HG03064 (cell line): ENCODE measurements around the gene POFUT2.
"Not testable (repeated sequence)": the region's sequence is repeated elsewhere in the genome, so short reads cannot be mapped to it uniquely, and the experiment has no call there.

Source experiments
- ATAC-seq: cut with Tn5 transposase; IDR thresholded peaks from one replicate; pipeline ENCODE4 v1.9.1; 2021; ENCODE audit warnings: low read depth; ENCODE audit not compliant: unreplicated experiment

Gene POFUT2

DNA sequence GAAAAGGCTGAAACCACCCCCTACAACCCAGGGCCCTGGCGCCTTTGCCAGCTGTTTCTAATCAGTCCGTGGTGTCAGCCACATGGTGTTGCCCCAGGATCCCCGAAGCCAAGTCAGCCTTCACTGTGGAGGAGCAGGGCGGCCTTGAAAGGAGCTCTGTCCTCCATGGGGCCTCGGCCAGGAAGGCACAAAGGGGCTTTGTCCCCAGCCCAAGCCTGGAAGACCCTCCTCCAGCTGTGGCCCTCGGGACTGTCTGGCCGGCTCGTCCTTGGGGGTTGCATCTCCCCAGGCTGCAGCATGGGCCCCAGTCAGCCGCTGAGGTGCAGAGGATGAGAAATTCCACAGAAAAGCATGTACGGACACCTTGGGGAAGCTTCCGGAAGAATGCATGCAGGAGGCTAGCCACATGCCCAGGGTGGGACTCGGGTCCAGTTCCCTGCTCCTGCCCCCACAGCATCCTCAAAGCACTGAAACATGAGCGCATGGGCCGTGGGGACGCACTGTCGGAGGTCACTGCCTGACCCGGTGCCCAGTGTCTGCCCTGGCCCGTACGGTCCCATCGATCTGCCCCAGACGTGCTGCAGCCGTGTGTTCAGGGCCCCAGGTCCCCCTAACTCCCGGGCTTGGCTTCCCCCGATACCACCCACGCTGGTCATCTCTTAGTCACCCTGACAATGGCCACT, 38.6 kb upstream of the POFUT2 start:
- ATAC-seq, result no peak

DNA sequence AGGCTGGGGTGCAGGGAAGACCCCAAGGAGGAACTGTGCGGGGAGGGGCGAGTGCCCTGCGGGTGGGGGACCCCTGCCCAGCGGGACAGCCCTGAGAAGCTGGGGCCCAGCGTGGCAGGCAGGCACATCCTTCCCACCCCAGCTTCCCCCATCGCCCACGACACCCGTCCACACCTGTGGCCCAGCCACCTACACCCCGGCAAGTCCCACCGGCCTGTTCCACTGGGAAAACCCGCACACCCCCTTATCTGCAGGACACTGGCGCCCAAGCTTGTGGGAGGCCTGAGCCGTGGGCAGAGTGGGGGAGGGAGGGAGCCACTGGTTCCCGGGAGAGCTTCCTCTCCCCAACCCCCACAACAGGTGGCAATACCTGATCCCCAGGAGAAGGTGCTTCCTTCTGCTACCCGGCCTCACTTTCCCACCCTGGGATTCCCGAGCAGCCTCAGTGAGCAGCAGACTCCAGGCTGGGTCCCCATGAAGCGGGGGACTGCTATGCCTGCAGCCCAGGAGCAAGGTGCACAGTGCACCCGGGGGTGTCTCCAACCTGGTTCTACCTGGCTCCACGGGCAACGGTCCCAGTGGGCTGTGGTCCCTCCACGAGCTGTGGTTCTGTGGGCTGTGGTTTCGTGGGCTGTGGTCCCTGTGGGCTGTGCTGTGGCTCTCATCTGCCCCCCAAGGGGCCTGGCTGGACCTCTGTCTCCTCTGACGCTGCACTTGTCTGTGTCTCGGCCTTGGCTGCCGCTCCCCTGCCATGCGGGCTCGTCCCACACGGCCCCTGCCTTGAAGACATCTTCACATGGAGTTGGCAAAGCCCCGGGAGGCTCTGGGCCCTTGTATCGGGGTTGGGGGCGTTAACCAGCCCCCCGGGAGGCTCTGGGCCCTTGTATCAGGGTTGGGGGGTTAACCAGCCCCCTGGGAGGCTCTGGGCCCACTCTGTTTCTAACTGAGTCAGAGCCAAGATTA, 37.8 kb upstream of the POFUT2 start:
- ATAC-seq, result no peak

DNA sequence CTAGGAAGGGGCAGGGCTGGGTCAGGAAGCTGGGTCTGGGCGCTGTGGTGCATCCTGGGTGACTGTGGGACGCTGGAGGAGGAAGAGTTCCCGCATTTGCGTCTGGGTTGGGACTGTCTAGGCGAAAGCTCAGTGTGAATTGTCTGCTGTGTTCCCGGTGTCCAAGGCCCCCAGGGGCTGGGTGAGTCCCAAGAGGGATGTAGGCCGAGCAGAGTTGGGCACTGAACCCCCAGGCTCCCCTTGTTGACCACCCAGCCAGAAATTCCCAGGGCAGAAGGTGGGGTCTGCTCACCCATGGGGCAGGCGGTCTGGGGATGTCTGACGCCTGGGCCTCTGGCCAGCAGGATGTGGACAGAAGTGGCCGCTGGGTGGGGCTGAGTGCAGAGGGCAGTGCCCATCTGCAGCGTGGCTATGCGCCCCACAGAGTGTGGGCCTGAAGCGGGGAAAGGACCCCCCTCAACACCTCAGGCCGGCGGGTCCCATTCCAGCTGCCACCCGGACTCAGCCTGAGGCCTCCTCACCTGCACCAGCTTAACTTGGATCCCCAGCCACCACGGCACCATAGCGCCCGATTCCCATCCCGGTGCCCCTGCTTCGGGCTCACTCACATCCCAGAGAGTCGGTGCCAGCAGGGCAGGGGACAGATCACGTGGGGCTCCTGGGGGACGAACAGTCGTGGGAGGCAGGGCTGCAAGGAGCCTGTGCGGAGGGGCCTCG, 37.0 kb upstream of the POFUT2 start:
- no peak for ATAC-seq

DNA sequence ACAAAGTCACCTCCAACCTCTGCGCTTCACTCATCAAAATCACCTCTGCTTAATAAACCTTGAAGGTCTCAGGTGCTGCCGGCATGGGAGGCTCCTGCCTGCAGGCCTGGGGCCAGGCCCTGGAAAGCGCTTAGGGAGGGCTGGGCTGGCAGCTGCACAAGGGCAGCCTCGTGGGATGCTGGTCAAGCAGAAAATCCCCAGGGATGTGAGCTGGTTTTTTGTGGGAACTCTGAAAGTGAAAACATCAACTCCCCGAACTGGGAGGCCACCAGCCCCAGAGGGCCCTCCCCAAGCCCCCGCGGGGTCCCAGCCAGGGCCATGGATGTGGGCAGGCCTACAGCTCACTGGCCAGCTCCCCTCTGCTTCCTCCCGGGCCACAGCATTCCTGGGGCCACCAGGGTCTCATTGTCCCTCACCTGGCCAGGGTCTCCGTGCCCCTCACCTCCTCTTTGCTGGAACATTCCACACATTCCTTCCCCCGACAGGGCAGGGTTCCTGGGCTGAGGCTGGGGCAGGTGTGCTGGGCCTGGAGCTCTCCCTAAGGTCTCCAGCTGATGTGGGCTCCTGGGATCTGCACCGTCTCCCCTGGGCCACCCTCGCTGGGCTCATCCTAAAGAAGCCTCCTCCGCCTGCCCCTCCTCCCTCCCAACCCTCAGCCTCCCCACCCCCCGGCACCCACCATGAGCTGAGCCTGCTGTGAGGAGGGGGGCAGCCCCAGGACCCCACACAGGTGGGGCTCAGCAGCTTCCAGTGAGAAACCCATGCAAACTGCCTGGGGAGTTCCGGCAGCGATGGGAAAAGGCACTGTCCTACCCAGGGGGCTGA, 36.0 kb upstream of the POFUT2 start:
- ATAC-seq, result no peak

DNA sequence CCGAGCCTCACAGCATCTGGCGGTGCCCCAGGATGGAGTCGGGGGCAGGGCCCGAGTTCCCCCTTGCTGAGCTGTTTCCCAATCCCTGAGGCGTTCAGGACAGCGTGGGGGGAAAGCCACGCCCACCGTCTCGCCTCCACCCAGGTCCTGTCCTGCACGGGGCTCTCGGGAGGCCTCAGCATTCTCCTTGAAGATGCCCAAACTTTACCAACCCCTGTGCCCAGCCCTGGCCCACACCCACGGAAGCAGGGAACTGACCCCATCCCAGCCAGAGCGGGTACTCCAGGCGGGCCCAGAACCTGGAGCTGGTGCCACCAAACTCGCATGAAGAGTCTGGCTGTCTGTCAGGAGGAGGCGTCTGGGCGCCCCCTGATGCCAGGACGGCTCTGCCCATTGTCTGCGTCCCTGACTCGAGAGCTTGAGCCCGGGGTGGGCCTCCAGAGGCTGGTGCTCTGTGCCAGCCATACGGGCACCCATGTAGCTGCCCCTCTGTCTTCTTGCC, 35.3 kb upstream of the POFUT2 start:
- no peak for ATAC-seq

DNA sequence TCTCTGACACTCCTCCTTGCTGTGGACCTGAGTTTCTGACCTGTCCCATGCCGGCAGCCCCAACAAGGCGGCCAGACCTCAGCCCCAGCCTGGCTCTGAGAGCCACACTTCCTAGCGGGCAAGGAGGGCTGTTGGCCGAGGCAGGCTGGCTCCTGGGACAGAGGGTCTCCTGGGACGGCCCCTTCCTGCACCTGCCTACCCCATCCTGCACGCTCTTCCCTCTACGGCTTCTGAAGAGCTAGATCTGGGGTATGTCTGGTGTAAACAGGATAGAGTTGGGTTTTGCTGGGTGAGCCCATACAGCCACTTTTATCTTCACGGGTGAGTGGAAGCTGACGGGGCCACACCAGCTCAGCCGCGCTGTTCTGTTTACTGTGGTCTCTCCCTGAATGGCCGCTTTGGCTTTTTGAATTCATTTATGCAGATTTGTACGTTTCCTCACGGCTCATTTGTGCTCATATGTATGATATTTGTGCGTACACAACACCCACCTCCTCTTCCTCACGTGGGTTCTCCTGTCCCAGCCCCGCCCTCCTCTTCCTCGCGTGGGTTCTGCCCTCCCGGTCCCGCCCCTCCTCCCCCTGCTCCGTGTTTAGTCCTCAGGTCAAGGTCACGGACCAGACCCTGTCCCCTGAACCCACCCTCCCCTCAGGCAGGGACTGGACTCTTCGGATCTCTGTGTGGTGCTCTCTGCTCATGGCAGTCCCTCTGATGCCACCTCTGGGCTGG, 34.7 kb upstream of the POFUT2 start:
- no peak for ATAC-seq

DNA sequence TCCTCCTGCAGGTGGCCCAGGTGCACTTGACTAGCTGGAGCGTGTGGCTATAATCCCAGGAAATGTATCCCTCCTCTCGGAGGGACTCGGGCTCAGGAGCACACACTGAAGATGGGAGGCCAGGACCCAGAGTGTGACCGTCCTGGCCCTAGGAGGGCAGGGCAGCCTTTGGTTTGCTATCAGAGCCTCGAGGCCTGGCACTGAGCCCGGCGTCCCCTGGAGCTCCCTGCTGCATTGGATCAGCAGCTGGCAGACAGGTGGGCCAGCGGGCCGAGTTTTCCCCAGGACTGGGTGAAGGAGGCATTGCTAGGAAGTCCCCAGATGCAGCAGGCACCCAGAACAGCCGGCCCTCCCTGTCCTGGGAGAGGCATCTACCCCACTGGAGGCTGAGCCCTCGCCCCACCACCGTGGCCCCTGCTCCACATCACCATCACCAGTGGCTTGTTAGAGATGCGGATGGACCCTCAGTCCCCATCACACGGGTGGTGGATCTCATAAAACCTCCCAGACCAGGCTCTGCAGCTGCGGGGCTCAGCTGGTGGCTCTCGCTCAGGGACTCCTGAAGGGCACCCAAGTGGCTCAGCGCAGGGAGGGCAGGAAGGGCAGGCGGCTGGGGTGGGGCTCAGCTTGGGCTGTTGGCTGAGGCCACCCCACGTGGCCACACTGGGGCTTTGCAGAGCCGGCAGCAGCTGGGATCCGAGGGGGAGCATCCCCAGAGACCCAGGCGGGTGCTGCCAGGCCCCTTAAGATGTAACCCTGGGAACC, 32.7 kb upstream of the POFUT2 start:
- no peak for ATAC-seq

DNA sequence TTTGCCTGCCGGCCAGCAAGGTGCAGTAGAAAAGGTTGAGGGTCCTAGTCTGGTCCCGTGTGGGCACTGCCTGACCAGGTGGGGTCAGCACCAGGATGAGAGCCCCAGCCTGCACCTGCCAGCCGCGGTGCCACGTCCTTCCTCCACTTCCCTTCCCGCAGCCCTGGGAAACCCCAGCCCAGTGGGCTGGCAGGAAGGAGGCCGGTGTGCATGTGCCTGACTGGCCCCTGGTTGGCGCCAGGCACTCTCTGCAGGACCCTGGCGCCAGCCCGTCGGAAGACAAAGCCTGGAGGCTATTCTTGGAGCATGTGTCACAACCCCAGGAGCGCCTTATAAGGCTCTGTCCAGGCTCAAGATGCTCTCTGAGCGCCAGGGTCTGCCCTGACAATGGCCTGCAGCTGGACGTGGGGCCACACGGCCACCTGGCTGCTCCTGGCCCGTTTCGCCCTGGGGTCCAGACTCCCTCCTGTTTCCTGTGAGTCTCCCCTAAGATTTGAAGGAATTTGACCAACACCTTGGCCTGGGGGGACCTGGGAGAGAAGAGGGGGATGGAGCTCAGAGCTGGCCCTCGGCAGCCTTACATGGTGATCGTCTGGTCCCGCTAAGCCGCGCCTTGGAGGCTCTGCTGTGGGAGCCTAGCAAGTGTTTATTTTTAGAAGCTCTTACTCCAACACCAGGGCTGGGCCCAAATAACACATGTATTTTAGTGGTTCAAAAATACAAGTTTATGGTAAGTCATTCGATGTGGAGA, 31.9 kb upstream of the POFUT2 start:
- no peak for ATAC-seq

DNA sequence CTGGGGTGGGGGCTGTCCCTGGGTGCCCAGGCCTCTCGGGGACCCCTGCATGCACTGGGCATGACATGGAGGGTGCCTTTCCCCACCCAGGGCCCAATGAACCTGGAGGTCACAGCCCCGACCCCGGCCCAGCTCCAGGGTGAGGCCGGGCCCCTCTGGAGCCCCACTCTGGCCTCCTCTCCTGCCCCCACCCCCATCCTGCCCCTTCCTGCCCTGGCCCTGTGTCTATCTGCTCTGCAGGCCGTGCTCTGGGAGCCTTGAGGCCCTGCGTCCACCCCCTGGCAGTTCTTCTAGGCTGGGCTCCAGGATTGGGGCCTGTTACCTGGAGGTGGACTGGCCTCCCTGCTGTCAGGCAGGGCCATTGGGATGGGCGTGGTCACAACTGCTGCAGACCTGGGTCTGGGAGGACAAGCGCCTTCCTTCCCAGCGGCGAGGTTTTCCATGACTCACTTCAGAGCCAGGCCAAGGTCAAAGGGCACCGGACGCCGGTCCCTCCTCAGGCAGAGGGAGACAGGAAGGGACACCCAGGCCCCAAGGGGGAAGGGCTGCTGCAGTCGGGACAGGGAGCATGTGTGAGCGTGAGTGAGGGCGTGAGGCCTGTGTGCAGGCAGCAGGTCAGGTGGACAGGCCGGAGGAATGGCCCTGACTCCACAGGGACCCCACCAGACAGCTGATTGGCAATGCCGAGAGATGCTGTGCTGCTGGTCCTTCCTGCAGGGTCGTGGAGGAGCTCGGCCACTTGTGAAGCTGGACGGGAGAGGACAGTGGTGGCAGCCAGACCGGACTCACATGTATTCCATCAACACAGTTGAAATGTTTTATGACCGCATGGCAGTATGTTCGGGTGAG, 31.1 kb upstream of the POFUT2 start:
- no peak for ATAC-seq

DNA sequence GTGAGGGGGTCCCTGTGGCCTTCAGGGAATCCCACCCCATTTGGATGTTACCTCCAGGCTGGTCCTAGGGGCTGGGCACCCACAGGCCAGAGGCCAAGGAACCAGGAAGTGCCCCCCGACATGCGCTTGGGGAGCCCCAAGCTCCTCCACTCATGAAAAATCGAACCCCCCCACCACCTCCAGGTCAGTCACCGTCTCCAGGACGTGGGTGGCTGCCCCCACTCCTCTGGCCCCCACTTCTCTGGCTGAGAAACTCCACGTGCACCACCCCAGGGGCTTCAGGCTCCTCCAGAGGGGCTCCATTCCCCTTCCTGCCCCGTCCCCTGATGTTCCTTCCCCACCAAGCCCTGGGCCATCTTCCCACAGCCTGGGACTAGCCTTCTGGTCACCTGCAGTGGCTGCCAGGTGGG, 30.5 kb upstream of the POFUT2 start:
- no peak for ATAC-seq

DNA sequence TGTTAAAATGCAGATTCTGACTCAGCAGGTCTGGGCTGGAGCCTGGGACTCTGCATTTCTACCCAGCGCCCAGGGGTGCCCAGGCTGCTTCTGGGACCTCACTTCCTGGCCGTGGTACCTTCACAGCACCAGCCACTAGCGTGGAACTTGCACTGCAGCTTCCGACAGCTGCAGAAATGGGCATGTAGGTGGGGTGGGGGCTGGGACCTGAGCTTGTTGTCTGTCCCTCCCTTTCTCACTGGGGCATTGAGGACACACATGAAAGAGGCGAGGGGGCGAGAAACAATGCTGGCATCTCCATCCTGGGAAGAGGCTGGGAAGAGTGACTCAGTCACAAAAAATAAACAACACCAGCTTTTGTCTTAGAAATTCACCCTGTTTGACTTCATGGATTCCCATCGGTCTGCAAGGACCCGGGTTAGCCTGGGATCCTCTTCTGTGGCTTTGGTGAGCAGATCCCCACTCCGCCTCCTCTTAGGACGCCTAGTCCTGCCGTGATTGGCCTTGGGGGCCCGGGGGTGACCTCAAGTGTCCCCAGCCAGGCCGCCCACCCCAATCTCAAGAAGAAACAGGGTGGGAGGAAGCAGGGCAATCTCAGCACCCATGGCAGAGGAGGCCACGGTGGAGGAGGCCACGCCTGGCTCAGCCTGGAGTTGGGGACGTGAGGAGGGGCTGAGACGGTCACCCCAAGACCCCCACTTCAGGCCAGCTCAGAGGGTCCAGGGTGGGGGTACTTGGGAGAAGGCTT, 29.9 kb upstream of the POFUT2 start:
- ATAC-seq, result no peak

DNA sequence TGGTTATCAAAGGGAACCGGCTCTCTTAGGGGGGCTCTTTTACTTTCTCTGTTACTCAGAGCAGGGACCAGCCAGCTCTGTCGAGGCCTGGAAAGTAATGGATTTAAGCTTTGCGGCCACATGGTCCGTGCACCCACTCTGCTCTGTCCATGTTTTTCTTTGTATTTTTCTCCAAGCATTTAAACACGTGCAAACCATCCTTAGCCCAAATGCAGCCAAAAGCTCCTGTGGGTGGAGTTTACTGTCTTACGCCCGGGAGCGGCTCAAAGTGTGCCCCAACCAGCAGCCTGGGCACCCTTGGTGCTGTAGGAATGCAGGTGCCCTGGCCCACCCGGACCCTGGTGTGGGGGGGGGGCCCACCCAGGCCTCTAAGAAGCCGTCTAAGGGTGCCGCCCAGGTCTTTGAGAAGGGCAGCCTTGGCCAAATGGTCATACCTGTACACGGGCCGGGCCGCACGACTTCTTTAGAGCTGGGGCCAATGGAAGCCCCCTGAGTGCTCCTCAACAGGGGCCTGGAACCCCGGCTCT, 29.2 kb upstream of the POFUT2 start:
- ATAC-seq, result no peak

DNA sequence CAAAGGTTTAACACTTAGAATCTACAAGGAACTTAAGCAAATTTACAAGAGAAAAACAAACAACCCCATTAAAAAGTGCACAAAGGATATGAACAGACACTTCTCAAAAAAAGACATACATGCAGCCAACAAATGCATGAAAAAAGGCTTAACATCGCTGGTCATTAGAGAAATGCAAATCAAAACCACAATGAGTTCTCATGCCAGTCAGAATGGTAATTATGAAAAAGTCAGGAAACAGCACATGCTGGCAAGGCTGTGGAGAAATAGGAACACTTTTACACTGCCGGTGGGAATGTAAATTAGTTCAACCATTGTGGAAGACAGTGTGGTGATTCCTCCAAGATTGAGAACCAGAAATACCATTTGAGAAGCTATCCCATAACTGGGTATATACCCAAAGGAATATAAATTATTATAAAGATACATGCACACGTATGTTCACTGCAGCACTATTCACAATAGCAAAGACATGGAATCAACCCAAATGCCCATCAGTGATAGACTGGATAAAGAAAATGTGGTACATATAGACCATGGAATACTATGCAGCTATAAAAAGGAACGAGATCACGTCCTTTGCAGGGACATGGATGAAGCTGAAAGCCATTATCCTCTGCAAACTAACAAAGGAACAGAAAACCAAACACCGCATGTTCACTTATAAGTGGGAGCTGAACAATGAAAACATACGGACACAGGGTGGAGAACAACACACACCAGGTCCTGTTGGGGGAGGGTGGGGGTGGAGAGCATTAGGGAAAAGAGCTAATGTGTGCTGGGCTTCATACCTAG, 28.2 kb upstream of the POFUT2 start:
- ATAC-seq, result not testable (repeated sequence)

DNA sequence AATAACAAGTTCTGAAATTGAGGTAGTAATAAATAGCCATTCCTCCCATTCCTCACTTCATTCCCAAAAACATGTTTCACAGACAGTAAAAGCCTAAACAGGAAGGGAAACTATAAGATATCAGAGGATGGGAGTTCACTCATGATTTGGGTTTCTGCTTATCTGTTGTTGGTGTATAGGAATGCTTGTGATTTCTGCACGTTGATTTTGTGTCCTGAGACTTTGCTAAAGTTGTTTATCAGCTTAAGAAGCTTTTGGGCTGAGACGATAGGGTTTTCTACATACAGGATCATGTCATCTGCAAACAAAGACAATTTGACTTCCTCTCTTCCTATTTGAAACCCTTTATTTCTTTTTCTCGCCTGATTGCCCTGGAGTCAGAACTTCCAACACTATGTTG, 26.0 kb upstream of the POFUT2 start:
- ATAC-seq, result no peak

DNA sequence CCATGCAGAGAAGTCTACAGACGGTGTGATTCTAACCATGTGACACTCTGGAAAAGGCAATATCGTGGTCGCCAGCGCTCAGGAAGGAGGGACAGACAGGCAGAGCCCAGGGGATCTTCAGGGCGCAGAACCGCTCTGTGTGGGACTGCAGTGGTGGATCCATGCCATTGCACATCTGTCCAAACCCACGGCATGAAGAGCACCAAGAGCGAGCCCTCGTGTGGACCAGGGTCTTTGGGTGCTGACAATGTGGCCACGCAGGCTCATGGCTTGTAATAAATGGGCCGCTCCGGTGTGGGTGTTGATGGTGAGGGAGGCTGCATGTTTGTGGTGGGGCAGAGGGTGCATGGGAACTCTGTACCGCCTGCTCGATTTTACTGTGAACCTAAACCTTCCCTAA, 25.3 kb upstream of the POFUT2 start:
- ATAC-seq, result no peak

DNA sequence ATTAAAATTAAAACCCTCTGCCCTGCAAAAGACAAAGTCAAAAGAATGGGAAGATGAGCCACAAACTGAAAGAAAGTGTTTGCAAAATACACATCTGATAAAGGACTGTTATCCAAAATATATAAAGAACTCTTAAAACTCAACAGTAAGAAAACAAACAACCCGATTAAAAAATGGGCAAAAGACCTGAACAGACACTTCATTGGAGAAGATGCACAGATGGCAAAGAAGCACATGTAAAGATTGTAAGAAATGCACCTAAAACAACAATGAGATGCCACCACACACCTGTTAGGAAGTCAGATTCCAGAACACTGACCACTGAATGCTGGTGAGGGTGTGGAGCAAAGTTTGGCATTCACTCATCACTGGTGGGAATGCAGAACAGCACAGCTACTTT, 24.6 kb upstream of the POFUT2 start:
- ATAC-seq, result no peak
